NCI-H2171 (cell line): ENCODE data around the gene PCDHAC2.

Experiments used
- DNase-seq: peaks from one replicate; lab custom pipeline; 2025; lab: John Stamatoyannopoulos, UW

PCDHAC2 gene

GRCh38 chr5:140966293-140967225, at the start of gene PCDHAC2:
Gene PCDHAC2 (plus strand): TSS chr5:140966476. CDS start chr5:140966767, 291 bp downstream.
- DNase-seq = peak; percentile 34

GRCh38 chr5:140923601-140924000, 42.7 kb upstream of the PCDHAC2 start:
- DNase-seq = no peak

GRCh38 chr5:140925806-140926442, 40.4 kb upstream of the PCDHAC2 start, which contains the start of gene PCDHAC1:
Gene PCDHAC1 (plus strand): TSS chr5:140926299. CDS start chr5:140926893, 594 bp downstream.
- no peak for DNase-seq

- peak; percentile 63 for DNase-seq
These were observed 39.6 kb upstream of the PCDHAC2 start for GRCh38 chr5:140926443-140927227.

GRCh38 chr5:140927228-140927573, 39.1 kb upstream of the PCDHAC2 start:
- no peak for DNase-seq

- DNase-seq = no peak
These were observed 31.2 kb upstream of the PCDHAC2 start for GRCh38 chr5:140934964-140935606.

GRCh38 chr5:140946578-140946977, 19.7 kb upstream of the PCDHAC2 start:
- DNase-seq = no peak

GRCh38 chr5:140951636-140952035, 14.6 kb upstream of the PCDHAC2 start:
- no peak for DNase-seq

GRCh38 chr5:140953234-140953633, 13.0 kb upstream of the PCDHAC2 start:
- DNase-seq = no peak

GRCh38 chr5:140962190-140962589, 4.1 kb upstream of the PCDHAC2 start:
- DNase-seq = no peak

GRCh38 chr5:140964356-140964755, 1.9 kb upstream of the PCDHAC2 start:
- no peak for DNase-seq

- no peak for DNase-seq
These were observed 377 bp upstream of the PCDHAC2 start for GRCh38 chr5:140965905-140966292.

GRCh38 chr5:140967226-140967893, 1.1 kb downstream of the PCDHAC2 start:
- no peak for DNase-seq

GRCh38 chr5:140969880-140970279, 3.6 kb downstream of the PCDHAC2 start:
- DNase-seq = no peak

- DNase-seq = no peak
These were observed 7.3 kb downstream of the PCDHAC2 start for GRCh38 chr5:140973550-140973949.

GRCh38 chr5:140977003-140977402, 10.7 kb downstream of the PCDHAC2 start:
- DNase-seq = no peak

- DNase-seq = no peak
These were observed 12.0 kb downstream of the PCDHAC2 start for GRCh38 chr5:140978260-140978659.

GRCh38 chr5:140978983-140979382, 12.7 kb downstream of the PCDHAC2 start:
- DNase-seq = no peak

GRCh38 chr5:140982083-140982716, 15.9 kb downstream of the PCDHAC2 start:
- DNase-seq = no peak

GRCh38 chr5:140986117-140986521, 19.8 kb downstream of the PCDHAC2 start:
- no peak for DNase-seq

GRCh38 chr5:140988100-140988499, 21.8 kb downstream of the PCDHAC2 start:
- no peak for DNase-seq
